ENCODE measurements around the gene DNAH14.

GRCh38 chr1:225209153-225209552 is 279.7 kb downstream of the DNAH14 start:
- TF ChIP-seq CTCF (IDR thresholded peaks at IDR 0.05), result no peak
- no peak for TF ChIP-seq POLR2A (IDR thresholded peaks at IDR 0.05)
